ENCODE data around the gene CFAP73. TPM values are rescaled to one million over a fixed set of nuclear protein-coding genes. Genes with fewer than 3 reads are reported as not detected.
A peak's percentile ranks its signal among the peaks of the same experiment; 100 is the strongest.
"Not testable (repeated sequence)": the region's sequence is repeated elsewhere in the genome, so short reads cannot be mapped to it uniquely, and the experiment has no call there.

CFAP73 gene
- 1.3 TPM for polyA plus RNA-seq (ENCODE audit: insufficient read length)
- long read RNA-seq, donor 1, partial matches to known transcripts = 12 of 17 reads
- long read RNA-seq, donor 1, other reads (novel, unspliced or antisense) = 5 of 17 reads
- long read RNA-seq, donor 2 = 0 reads
- long read RNA-seq, donor 3 = 0 reads
- long read RNA-seq, donor 4 = 0 reads
- long read RNA-seq, donor 5 = 0 reads
- long read RNA-seq, donor 6, partial matches to known transcripts = 12 of 18 reads
- long read RNA-seq, donor 6, other reads (novel, unspliced or antisense) = 6 of 18 reads
- long read RNA-seq, donor 7, partial matches to known transcripts = 0 of 9 reads
- long read RNA-seq, donor 7, other reads (novel, unspliced or antisense) = 9 of 9 reads
- long read RNA-seq, donor 8 = 0 reads

- peak; percentile 93 for DNase-seq
These were observed at the start of gene CFAP73 for GRCh38 chr12:113149361-113150150. Gene CFAP73 (plus strand): TSS chr12:113149724. CDS start chr12:113149858, 134 bp downstream.

- DNase-seq = no peak
These were observed 49.8 kb upstream of the CFAP73 start for GRCh38 chr12:113099764-113100163.

GRCh38 chr12:113101751-113102150 is 47.8 kb upstream of the CFAP73 start:
- no peak for DNase-seq

GRCh38 chr12:113102811-113103210 is 46.7 kb upstream of the CFAP73 start:
- DNase-seq = no peak

GRCh38 chr12:113103756-113104450 is 45.6 kb upstream of the CFAP73 start:
- DNase-seq = peak; percentile 50

GRCh38 chr12:113104953-113105510 is 44.5 kb upstream of the CFAP73 start:
- DNase-seq = no peak

- no peak for DNase-seq
These were observed 43.8 kb upstream of the CFAP73 start for GRCh38 chr12:113105606-113106271.

GRCh38 chr12:113106361-113106760 is 43.2 kb upstream of the CFAP73 start:
- DNase-seq = no peak

GRCh38 chr12:113108308-113108707 is 41.2 kb upstream of the CFAP73 start:
- DNase-seq = no peak

- no peak for DNase-seq
These were observed 40.2 kb upstream of the CFAP73 start for GRCh38 chr12:113109360-113109759.

- no peak for DNase-seq
These were observed 39.5 kb upstream of the CFAP73 start for GRCh38 chr12:113109872-113110599.

- DNase-seq = no peak
These were observed 38.3 kb upstream of the CFAP73 start for GRCh38 chr12:113111247-113111646.

- no peak for DNase-seq
These were observed 37.3 kb upstream of the CFAP73 start for GRCh38 chr12:113112043-113112899.

- DNase-seq = no peak
These were observed 36.1 kb upstream of the CFAP73 start for GRCh38 chr12:113113397-113113796.

GRCh38 chr12:113114447-113115178 is 34.9 kb upstream of the CFAP73 start:
- no peak for DNase-seq

GRCh38 chr12:113115455-113116126 is 33.9 kb upstream of the CFAP73 start:
- DNase-seq = no peak

- no peak for DNase-seq
These were observed 32.6 kb upstream of the CFAP73 start for GRCh38 chr12:113116875-113117274.

GRCh38 chr12:113117684-113118083 is 31.8 kb upstream of the CFAP73 start:
- not testable (repeated sequence) for DNase-seq

- DNase-seq = no peak
These were observed 31.4 kb upstream of the CFAP73 start for GRCh38 chr12:113118142-113118541.

Measured in left kidney (tissue), 8 donors.